IMR-90 (cell line): ENCODE data around the gene PGLYRP3. TPM values are rescaled to one million over a fixed set of nuclear protein-coding genes. Genes with fewer than 3 reads are reported as not detected.
A peak's percentile ranks its signal among the peaks of the same experiment; 100 is the strongest.

ENCODE experiments used
- ATAC-seq: fragments of 200-7000 bp; cut with Tn5 transposase; 2 replicates; pipeline ENCODE4 v1.9.1; 2020; ENCODE audit warnings: low read depth, mild to moderate bottlenecking, moderate library complexity
- BruUV-seq: library from RNA; stranded (reverse); fragments of 400-500 nt; replicated peaks from 2 replicates; lab custom pipeline; 2021; lab: Mats Ljungman, UMichigan
- CTCF ChIA-PET: fragments of 300-600 bp; formaldehyde crosslinking; extraction: SDS; loops from one replicate; lab custom pipeline; 2021; ENCODE audit warnings: antibody characterized with exemption; lab: Yijun Ruan, JAX
- POLR2A ChIA-PET: fragments of 300-600 bp; sonication (Branson Sonifier 250); formaldehyde crosslinking; loops from one replicate; lab custom pipeline; 2022; ENCODE audit warnings: antibody characterized with exemption; ENCODE audit not compliant: unreplicated experiment; lab: Charles Lee
- DNase-seq: peaks from one replicate; pipeline ENCODE4 v3.0.0; 2013
- H2AFZ ChIP-seq: replicated peaks from 2 replicates; pipeline ENCODE3; 2013; ENCODE audit warnings: low read length, mild to moderate bottlenecking; ENCODE audit not compliant: poor library complexity
- H2AK5ac ChIP-seq: 2 replicates; pipeline ENCODE4 v1.6.1; 2013; ENCODE audit warnings: low read depth, low read length, inconsistent platforms
- H2AK9ac ChIP-seq: replicated peaks from 2 replicates; pipeline ENCODE3; 2013; ENCODE audit warnings: mild to moderate bottlenecking, low read depth, low read length, moderate library complexity; ENCODE audit not compliant: poor library complexity
- H2BK120ac ChIP-seq: 2 replicates; pipeline ENCODE4 v1.6.1; 2013; ENCODE audit warnings: low read depth, low read length, inconsistent platforms
- H2BK15ac ChIP-seq: 3 replicates; pipeline ENCODE4 v1.6.1; 2013; ENCODE audit warnings: low read depth, low read length, inconsistent platforms
- H2BK20ac ChIP-seq: 2 replicates; pipeline ENCODE4 v1.6.1; 2013; ENCODE audit warnings: low read depth, mild to moderate bottlenecking, inconsistent platforms, low read length, moderate library complexity
- H2BK5ac ChIP-seq: 2 replicates; pipeline ENCODE4 v1.6.1; 2013; ENCODE audit warnings: mild to moderate bottlenecking, low read depth, low read length, inconsistent platforms; ENCODE audit not compliant: poor library complexity, severe bottlenecking
- H3K14ac ChIP-seq: replicated peaks from 2 replicates; pipeline ENCODE4 v1.6.1; 2013; ENCODE audit warnings: low read depth, low read length, inconsistent platforms
- H3K18ac ChIP-seq: 2 replicates; pipeline ENCODE4 v1.6.1; 2013; ENCODE audit warnings: low read depth, low read length, control low read depth
- H3K23ac ChIP-seq: 2 replicates; pipeline ENCODE4 v1.6.1; 2013; ENCODE audit warnings: low read depth, low read length, inconsistent platforms
- H3K27ac ChIP-seq: 2 replicates; pipeline ENCODE4 v1.5.1; 2013; ENCODE audit warnings: mild to moderate bottlenecking, control low read depth, low read length; ENCODE audit not compliant: insufficient read depth
- H3K27me3 ChIP-seq: 2 replicates; pipeline ENCODE4 v1.6.1; 2013; ENCODE audit warnings: low read length; ENCODE audit not compliant: control insufficient read depth, insufficient read depth
- H3K36me3 ChIP-seq: 2 replicates; pipeline ENCODE4 v1.6.1; 2013; ENCODE audit warnings: low read length, mixed read lengths; ENCODE audit not compliant: control insufficient read depth, insufficient read depth
- H3K4ac ChIP-seq: 2 replicates; pipeline ENCODE4 v1.6.1; 2013; ENCODE audit warnings: low read depth, low read length, inconsistent platforms
- H3K4me1 ChIP-seq: 2 replicates; pipeline ENCODE4 v1.6.1; 2013; ENCODE audit warnings: low read length, mixed read lengths; ENCODE audit not compliant: control insufficient read depth, insufficient read depth
- H3K4me2 ChIP-seq: 2 replicates; pipeline ENCODE4 v1.6.1; 2013; ENCODE audit warnings: low read depth, mild to moderate bottlenecking, control low read depth, low read length, moderate library complexity
- H3K4me3 ChIP-seq: 2 replicates; pipeline ENCODE4 v1.5.1; 2013; ENCODE audit warnings: low read depth, mild to moderate bottlenecking, control low read depth, low read length, moderate library complexity; ENCODE audit not compliant: insufficient read depth
- H3K56ac ChIP-seq: 2 replicates; pipeline ENCODE4 v1.6.1; 2013; ENCODE audit warnings: low read length, inconsistent platforms; ENCODE audit not compliant: insufficient read depth; ENCODE audit errors: extremely low read depth
- H3K79me1 ChIP-seq, 2 experiments: 2 replicates each; pipeline ENCODE4 v1.6.1; 2013; ENCODE audit warnings: low read length in 2 of 2, inconsistent platforms in 1 of 2, low read depth in 1 of 2
- H3K9ac ChIP-seq: 2 replicates; pipeline ENCODE4 v1.6.1; 2013; ENCODE audit warnings: low read depth, low read length, control low read depth
- H3K9me1 ChIP-seq: 2 replicates; pipeline ENCODE4 v1.6.1; 2013; ENCODE audit warnings: low read length, inconsistent platforms; ENCODE audit not compliant: insufficient read depth
- H3K9me3 ChIP-seq: 2 replicates; pipeline ENCODE4 v1.6.1; 2013; ENCODE audit warnings: low read length; ENCODE audit not compliant: control insufficient read depth, insufficient read depth
- H4K20me1 ChIP-seq: 2 replicates; pipeline ENCODE4 v1.6.1; 2013; ENCODE audit warnings: low read length, inconsistent platforms; ENCODE audit not compliant: insufficient read depth
- H4K5ac ChIP-seq: 2 replicates; pipeline ENCODE4 v1.6.1; 2013; ENCODE audit warnings: mild to moderate bottlenecking, low read depth, low read length, control low read depth
- H4K8ac ChIP-seq, 2 experiments: 2 replicates each; pipeline ENCODE4 v1.6.1; 2013; ENCODE audit warnings: low read depth in 2 of 2, low read length in 2 of 2, control low read depth in 1 of 2, inconsistent platforms in 1 of 2
- H4K91ac ChIP-seq: 2 replicates; pipeline ENCODE4 v1.6.1; 2013; ENCODE audit warnings: low read depth, low read length, inconsistent platforms; ENCODE audit not compliant: insufficient read depth
- CEBPB ChIP-seq: IDR thresholded peaks from 2 replicates; pipeline ENCODE4 v1.6.1; 2012; ENCODE audit warnings: low read depth, low read length, improper control_type of control experiment
- MAZ ChIP-seq: IDR thresholded peaks from 2 replicates; pipeline ENCODE4 v1.6.1; 2012; ENCODE audit warnings: low read depth, mild to moderate bottlenecking, low read length, improper control_type of control experiment, moderate library complexity, borderline replicate concordance
- RCOR1 ChIP-seq: IDR thresholded peaks from 2 replicates; pipeline ENCODE4 v1.6.1; 2012; ENCODE audit warnings: mild to moderate bottlenecking, low read length, improper control_type of control experiment; ENCODE audit not compliant: insufficient replicate concordance
- WGBS, 2 experiments: methylation state at CpG; one replicate each; pipeline versions ENCODE4 v1.1.5 to v1.1.7; 2013; ENCODE audit warnings: missing lambda C conversion rate in 2 of 2; ENCODE audit not compliant: insufficient read length in 1 of 2; ENCODE audit errors: extremely low coverage in 2 of 2; 5-methylcytosine and 5-hydroxymethylcytosine counted together
- dilution Hi-C: fragments of 300-500 bp; cut with HindIII; formaldehyde crosslinking; loops from one replicate; pipeline ENCODE4 v1.14.3; 2018; ENCODE audit warnings: low sequenced_read_pairs; ENCODE audit not compliant: unreplicated experiment
- in situ Hi-C: fragments of 300-500 bp; cut with MboI; formaldehyde crosslinking; loops from 3 replicates; pipeline ENCODE4 v1.14.3; 2019; ENCODE audit warnings: low sequenced_read_pairs, inconsistent platforms, mixed read lengths
- intact Hi-C: fragments of 100-400 bp; cut with micrococcal nuclease; formaldehyde crosslinking; loops from 2 replicates; pipeline ENCODE4 v1.10.0; 2022
- polyA plus RNA-seq, 3 experiments: library from polyadenylated mRNA; depleted of rRNA; stranded (reverse); fragments of >200 nt; gene quantifications; 2 replicates each; pipeline ENCODE4 v1.2.3, GENCODE V29; 2012; ENCODE audit warnings: low replicate concordance in 1 of 3
- total RNA-seq: library from RNA; depleted of rRNA; stranded (reverse); fragments of >200 nt; gene quantifications from 2 replicates; pipeline ENCODE4 v1.2.3, GENCODE V29; 2012
- TF ChIP-seq, protein P1 (sequence below): conservative IDR thresholded peaks from 2 replicates; pipeline ENCODE4 v1.5.1; 2012; ENCODE audit warnings: mild to moderate bottlenecking, low read depth, low read length, improper control_type of control experiment
- TF ChIP-seq, protein P2 (sequence below): fragments of 150-350 bp; IDR thresholded peaks from 2 replicates; pipeline ENCODE4 v1.6.1; 2016; ENCODE audit warnings: low read depth, mild to moderate bottlenecking, low read length, moderate library complexity, borderline replicate concordance
- TF ChIP-seq, protein P3 (sequence below): fragments of 150-350 bp; IDR thresholded peaks from 2 replicates; pipeline ENCODE4 v1.6.1; 2017; ENCODE audit warnings: mild to moderate bottlenecking, antibody characterized with exemption, low read length, low read depth

PGLYRP3 gene
- total and polyA plus RNA-seq, 2 of the 4 experiments (the other 2 are of a cell fraction): not detected

DNA sequence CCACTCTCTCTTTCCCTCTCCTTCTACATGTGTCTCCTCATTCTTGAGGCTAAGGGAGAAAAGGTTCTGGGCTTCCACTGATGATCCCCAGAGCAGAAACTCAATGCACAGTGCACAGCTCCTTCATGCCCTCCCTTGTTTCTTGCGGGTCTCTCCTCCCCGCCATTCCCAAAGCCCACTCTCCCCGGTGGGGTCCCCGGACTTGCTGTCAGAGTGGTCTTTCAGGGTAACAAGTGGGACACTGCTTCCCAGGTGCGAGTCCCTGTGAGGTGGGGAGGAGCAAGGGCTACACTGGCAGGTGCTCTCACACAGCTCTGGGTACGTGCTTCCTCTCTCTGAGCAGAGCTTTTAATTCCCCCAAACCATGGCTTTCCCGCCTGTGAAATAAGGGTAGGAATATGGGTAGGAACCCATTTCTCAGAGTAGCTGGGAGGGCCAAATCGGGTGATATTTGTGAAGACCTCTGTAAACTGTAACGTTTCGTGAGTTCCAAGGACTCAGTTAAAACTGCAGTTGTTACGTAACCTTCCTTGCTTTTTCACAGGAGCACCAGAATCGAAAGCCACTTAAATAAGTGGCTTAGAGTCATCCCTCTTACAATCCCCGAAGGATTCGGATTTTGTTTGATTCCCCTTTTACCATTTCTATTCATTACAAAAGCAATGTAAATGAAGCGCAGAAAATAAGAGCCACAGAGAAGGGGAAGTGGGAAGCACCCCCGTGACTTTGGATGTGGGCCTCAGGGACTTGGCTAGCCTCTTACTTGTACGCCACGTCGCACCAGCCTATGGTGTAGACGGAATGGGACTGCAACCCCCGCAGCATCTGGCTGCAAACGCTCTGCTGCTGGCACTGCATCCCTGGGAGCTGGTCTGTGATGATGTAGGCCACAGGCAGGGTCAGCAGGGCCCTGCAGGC lies 6.2 kb downstream of the PGLYRP3 start:
- intact Hi-C loops (no loop called here), in situ Hi-C loops (no loop called here), dilution Hi-C loops (no loop called here)
- WGBS, 2 experiments: 60% methylated on average over 10 of the region's 22 CpGs; no CpG with 5 or more reads in 1 of the 2 experiments
- Histone ChIP-seq H3K4ac (no peak overlapping the region), H4K91ac (no peak overlapping the region), H3K18ac (no peak overlapping the region), H3K27ac (no peak overlapping the region), H3K4me3 (no peak overlapping the region), H3K56ac (no peak overlapping the region), H3K9me3 (no peaks in the 10 kb centered on the region), H3K4me2 (no peak overlapping the region), H2BK120ac (no peak overlapping the region), H2BK20ac (no peak overlapping the region), H2BK15ac (no peak overlapping the region), H2BK5ac (no peak overlapping the region), H4K8ac (no peak overlapping the region), H3K23ac (no peak overlapping the region), H4K20me1 (no peaks in the 10 kb centered on the region), H2AK5ac (no peak overlapping the region), H2AFZ (no peak overlapping the region), H4K5ac (no peak overlapping the region), H3K79me1 (no peaks in the 10 kb centered on the region), H3K14ac (no peak overlapping the region), H3K4me1 (no peaks in the 10 kb centered on the region), H3K27me3 (no peaks in the 10 kb centered on the region), H3K9me1 (no peaks in the 10 kb centered on the region), H2AK9ac (no peak overlapping the region), H3K36me3 (no peaks in the 10 kb centered on the region), H3K9ac (no peak overlapping the region)
- DNase-seq: no peak
- TF ChIP-seq CEBPB (0 out of 2 replicates have a peak, but pooled peaks have one; percentile 26), MAZ (no peak), RCOR1 (no peak)
- TF ChIP-seq, protein P1, sequence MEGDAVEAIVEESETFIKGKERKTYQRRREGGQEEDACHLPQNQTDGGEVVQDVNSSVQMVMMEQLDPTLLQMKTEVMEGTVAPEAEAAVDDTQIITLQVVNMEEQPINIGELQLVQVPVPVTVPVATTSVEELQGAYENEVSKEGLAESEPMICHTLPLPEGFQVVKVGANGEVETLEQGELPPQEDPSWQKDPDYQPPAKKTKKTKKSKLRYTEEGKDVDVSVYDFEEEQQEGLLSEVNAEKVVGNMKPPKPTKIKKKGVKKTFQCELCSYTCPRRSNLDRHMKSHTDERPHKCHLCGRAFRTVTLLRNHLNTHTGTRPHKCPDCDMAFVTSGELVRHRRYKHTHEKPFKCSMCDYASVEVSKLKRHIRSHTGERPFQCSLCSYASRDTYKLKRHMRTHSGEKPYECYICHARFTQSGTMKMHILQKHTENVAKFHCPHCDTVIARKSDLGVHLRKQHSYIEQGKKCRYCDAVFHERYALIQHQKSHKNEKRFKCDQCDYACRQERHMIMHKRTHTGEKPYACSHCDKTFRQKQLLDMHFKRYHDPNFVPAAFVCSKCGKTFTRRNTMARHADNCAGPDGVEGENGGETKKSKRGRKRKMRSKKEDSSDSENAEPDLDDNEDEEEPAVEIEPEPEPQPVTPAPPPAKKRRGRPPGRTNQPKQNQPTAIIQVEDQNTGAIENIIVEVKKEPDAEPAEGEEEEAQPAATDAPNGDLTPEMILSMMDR: no peak
- TF ChIP-seq, protein P2, sequence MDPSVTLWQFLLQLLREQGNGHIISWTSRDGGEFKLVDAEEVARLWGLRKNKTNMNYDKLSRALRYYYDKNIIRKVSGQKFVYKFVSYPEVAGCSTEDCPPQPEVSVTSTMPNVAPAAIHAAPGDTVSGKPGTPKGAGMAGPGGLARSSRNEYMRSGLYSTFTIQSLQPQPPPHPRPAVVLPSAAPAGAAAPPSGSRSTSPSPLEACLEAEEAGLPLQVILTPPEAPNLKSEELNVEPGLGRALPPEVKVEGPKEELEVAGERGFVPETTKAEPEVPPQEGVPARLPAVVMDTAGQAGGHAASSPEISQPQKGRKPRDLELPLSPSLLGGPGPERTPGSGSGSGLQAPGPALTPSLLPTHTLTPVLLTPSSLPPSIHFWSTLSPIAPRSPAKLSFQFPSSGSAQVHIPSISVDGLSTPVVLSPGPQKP: no peak
- TF ChIP-seq, protein P3, sequence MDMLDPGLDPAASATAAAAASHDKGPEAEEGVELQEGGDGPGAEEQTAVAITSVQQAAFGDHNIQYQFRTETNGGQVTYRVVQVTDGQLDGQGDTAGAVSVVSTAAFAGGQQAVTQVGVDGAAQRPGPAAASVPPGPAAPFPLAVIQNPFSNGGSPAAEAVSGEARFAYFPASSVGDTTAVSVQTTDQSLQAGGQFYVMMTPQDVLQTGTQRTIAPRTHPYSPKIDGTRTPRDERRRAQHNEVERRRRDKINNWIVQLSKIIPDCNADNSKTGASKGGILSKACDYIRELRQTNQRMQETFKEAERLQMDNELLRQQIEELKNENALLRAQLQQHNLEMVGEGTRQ: no peak
- CTCF ChIA-PET: no interaction called here
- no peak for ATAC-seq
- BruUV-seq: no TSS peak
- POLR2A ChIA-PET: no interaction called here
